GM12878 (cell line): ENCODE measurements around the gene DCAF11. TPM values are rescaled to one million over a fixed set of nuclear protein-coding genes. Genes with fewer than 3 reads are reported as not detected.

Experiments used
- ATAC-seq: fragments of 200-7000 bp; cut with Tn5 transposase; 3 replicates; pipeline ENCODE4 v1.9.1; 2020; ENCODE audit warnings: mild to moderate bottlenecking, moderate library complexity
- BruUV-seq: library from RNA; stranded (reverse); fragments of 400-500 nt; replicated peaks from 2 replicates; lab custom pipeline; 2021; lab: Mats Ljungman, UMichigan
- CTCF ChIA-PET: fragments of 300-600 bp; sonication (Branson Sonifier 250); formaldehyde crosslinking; extraction: SDS; loops from one replicate; lab custom pipeline; 2021; ENCODE audit warnings: inconsistent platforms; lab: Yijun Ruan, JAX
- POLR2A ChIA-PET: fragments of 350-600 bp; formaldehyde crosslinking; extraction: SDS; loops from one replicate; lab custom pipeline; 2021; ENCODE audit warnings: inconsistent platforms; lab: Charles Lee
- RAD21 ChIA-PET: fragments of 300-600 bp; sonication (Branson Sonifier 250); formaldehyde crosslinking; loops from one replicate; lab custom pipeline; 2023; ENCODE audit warnings: antibody characterized with exemption; ENCODE audit not compliant: unreplicated experiment; lab: Charles Lee
- SMC1A ChIA-PET: fragments of 300-600 bp; sonication (Branson Sonifier 250); formaldehyde crosslinking; loops from one replicate; lab custom pipeline; 2023; ENCODE audit not compliant: unreplicated experiment, uncharacterized antibody; lab: Charles Lee
- DNase-seq: peaks from one replicate; pipeline ENCODE4 v3.0.0-alpha.2; 2011; ENCODE audit warnings: low read depth, low spot score
- FAIRE-seq: peaks from 3 replicates; lab custom pipeline; 2011; peaks lifted over from hg19 to GRCh38; lab: Jason Lieb, UNC
- H2AFZ ChIP-seq: 2 replicates; pipeline ENCODE4 v1.6.0; 2011; ENCODE audit warnings: low read depth, low read length, control low read depth; ENCODE audit not compliant: control insufficient read depth
- H3K27ac ChIP-seq: 2 replicates; pipeline ENCODE4 v1.5.1; 2011; ENCODE audit warnings: control low read depth; ENCODE audit not compliant: control insufficient read depth, insufficient read depth
- H3K27me3 ChIP-seq, 2 experiments: replicated peaks in 1 of 2; 2 replicates each; pipeline versions ENCODE4 v1.6.0 to v1.6.1; 2011; ENCODE audit warnings: low read length in 1 of 2; ENCODE audit not compliant: control insufficient read depth in 2 of 2, insufficient read depth in 2 of 2
- H3K36me3 ChIP-seq, 2 experiments: 2 replicates each; pipeline ENCODE4 v1.5.1; 2011; ENCODE audit warnings: low read length in 1 of 2; ENCODE audit not compliant: control insufficient read depth in 2 of 2, insufficient read depth in 2 of 2
- H3K4me1 ChIP-seq: 2 replicates; pipeline ENCODE4 v1.6.1; 2011; ENCODE audit warnings: mild to moderate bottlenecking, low read length, moderate library complexity, mixed read lengths; ENCODE audit not compliant: control insufficient read depth, insufficient read depth
- H3K4me2 ChIP-seq: 2 replicates; pipeline ENCODE4 v1.6.0; 2011; ENCODE audit warnings: control low read depth; ENCODE audit not compliant: control insufficient read depth, insufficient read depth
- H3K4me3 ChIP-seq: fragments of 200-600 bp; sonication (generic); 2 replicates; pipeline ENCODE4 v1.5.1; 2016
- H3K79me2 ChIP-seq: 2 replicates; pipeline ENCODE4 v1.6.0; 2011; ENCODE audit warnings: low read length; ENCODE audit not compliant: control insufficient read depth, insufficient read depth
- H3K9ac ChIP-seq: 2 replicates; pipeline ENCODE4 v1.8.0; 2011; ENCODE audit warnings: low read length, control low read depth, mixed read lengths; ENCODE audit not compliant: control insufficient read depth, insufficient read depth
- H3K9me3 ChIP-seq: replicated peaks from 3 replicates; pipeline ENCODE4 v1.5.1; 2011; ENCODE audit warnings: mild to moderate bottlenecking, low read length; ENCODE audit not compliant: control insufficient read depth, insufficient read depth
- H4K20me1 ChIP-seq: 2 replicates; pipeline ENCODE4 v1.6.0; 2011; ENCODE audit not compliant: control insufficient read depth, insufficient read depth
- FOS ChIP-seq: IDR thresholded peaks from 3 replicates; pipeline ENCODE4 v1.6.1; 2011; ENCODE audit warnings: borderline replicate concordance; ENCODE audit not compliant: insufficient read length; ENCODE audit errors: extremely low read depth
- RELA ChIP-seq: fragments of 450-650 bp; IDR thresholded peaks from 2 replicates; pipeline ENCODE4 v1.8.0; 2014; ENCODE audit warnings: borderline replicate concordance; ENCODE audit not compliant: partially characterized antibody
- SIX5 ChIP-seq: IDR thresholded peaks from 2 replicates; pipeline ENCODE4 v1.6.1; 2011; ENCODE audit warnings: mild to moderate bottlenecking, low read depth, low read length, moderate library complexity; ENCODE audit not compliant: severe bottlenecking
- TCF7 ChIP-seq: IDR thresholded peaks from 2 replicates; pipeline ENCODE4 v1.6.1; 2014; ENCODE audit warnings: antibody characterized with exemption, borderline replicate concordance
- WGBS: methylation state at CpG from one replicate; pipeline ENCODE4 v1.1.6; 2016; ENCODE audit warnings: low lambda C conversion rate; ENCODE audit not compliant: insufficient replicate concordance, insufficient coverage; ENCODE audit errors: missing lambda C conversion rate; 5-methylcytosine and 5-hydroxymethylcytosine counted together
- in situ Hi-C: fragments of 300-500 bp; cut with MboI; formaldehyde crosslinking; loops from 9 replicates; pipeline ENCODE4 v1.14.3; 2018; ENCODE audit warnings: mixed read lengths
- intact Hi-C: fragments of 100-400 bp; cut with micrococcal nuclease; formaldehyde crosslinking; loops from one replicate; pipeline ENCODE4 v1.14.2; 2022; ENCODE audit not compliant: unreplicated experiment
- polyA plus RNA-seq, 11 experiments: library from polyadenylated mRNA; depleted of rRNA in 4 of 11; unstranded in 6 of 11; stranded (reverse) in 5 of 11; fragments of >200 nt; fragmentation: Nextera tagmentation in 4 of 11; fragmentation: Illumina TruSeq in 1 of 11; extraction: Ambion mirVana in 4 of 11; extraction: Trizol in 1 of 11; gene quantifications; 1 replicate in 1 of 11; 2 replicates in 10 of 11; pipeline versions ENCODE4 v1.2.1 to v1.2.3, GENCODE V29; 2011 to 2016; ENCODE audit warnings: inconsistent platforms in 2 of 11, missing spikeins in 2 of 11, low read depth in 1 of 11
- total RNA-seq, 4 experiments: library from RNA; depleted of rRNA in 3 of 4; stranded (reverse); fragments of >200 nt in 3 of 4; fragmentation: Illumina TruSeq in 1 of 4; extraction: Trizol in 1 of 4; gene quantifications; 2 replicates each; pipeline versions ENCODE4 v1.2.1 to v1.2.3, GENCODE V29; 2013 to 2021
- TF ChIP-seq, protein P1 (sequence below): IDR thresholded peaks from 2 replicates; pipeline ENCODE4 v1.6.1; 2011; ENCODE audit warnings: low read depth, mild to moderate bottlenecking, low read length, moderate library complexity, borderline replicate concordance; ENCODE audit errors: extremely low read depth

The DCAF11 gene
- total and polyA plus RNA-seq, 10 of the 15 experiments (the other 5 are each of a cell fraction or from before 2014, with no cell fraction given): 13.4 to 91.2 (median 68.7) TPM

DNA sequence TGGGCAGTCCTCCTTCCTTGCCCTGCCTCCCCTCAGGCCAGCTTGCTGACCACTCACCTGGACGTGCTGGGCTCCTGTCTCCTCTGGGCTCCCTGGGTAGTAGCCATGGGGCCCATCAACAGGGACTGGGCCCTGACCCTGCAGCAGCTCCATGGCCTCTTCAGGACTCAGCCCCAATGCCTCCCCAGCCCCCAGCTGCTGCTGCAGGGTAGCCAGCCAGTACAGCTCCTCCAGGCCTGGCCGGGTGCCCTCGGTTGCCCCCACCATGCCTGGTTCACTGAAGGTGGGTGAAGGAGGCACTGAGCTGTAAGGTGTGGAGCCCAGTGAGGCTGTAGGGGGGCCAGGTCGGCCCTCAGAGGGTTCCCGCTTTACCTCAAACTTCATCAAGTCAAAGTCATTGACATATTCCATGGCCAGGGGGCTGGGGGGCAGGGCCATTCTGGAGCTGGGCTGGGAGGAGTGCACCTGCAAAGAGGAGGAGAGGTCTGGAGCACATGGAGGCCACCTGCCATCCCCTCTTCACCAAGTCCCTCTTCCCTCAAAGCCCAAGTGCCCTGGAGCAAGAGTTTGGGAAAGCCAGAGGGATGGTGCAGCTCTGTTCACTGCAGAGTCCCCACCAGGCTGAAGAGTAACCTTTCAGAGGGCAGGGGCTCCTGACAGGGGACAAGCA, 32.0 kb upstream of the DCAF11 start:
- no peaks in the 10 kb centered on the region for H3K27me3 ChIP-seq
- SMC1A ChIA-PET: interaction anchor here (0.9 to 5.2 kb wide), 4 partner anchors 9 to 79 kb away, joined by 3 to 51 read pairs (median 6); partner anchors contain the start of gene PCK2
- no peaks in the 10 kb centered on the region for H3K79me2 ChIP-seq
- H2AFZ ChIP-seq: no peak overlapping the region
- ATAC-seq: no peak
- TF ChIP-seq TCF7 (no peak), RELA (no peak), SIX5 (no peak), FOS (no peak)
- TF ChIP-seq, protein P1, sequence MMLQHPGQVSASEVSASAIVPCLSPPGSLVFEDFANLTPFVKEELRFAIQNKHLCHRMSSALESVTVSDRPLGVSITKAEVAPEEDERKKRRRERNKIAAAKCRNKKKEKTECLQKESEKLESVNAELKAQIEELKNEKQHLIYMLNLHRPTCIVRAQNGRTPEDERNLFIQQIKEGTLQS: no peak
- H3K4me3 ChIP-seq: no peak overlapping the region
- H4K20me1 ChIP-seq: no peaks in the 10 kb centered on the region
- intact Hi-C loops (no loop called here), in situ Hi-C loops (no loop called here)
- POLR2A ChIA-PET: interaction anchor here (1.3 to 4.2 kb wide), 5 partner anchors 12 to 64 kb away, joined by 3 to 33 read pairs (median 6); partner anchors contain the start of genes CARMIL3, PCK2, PSME1 and PSME2
- H3K9ac ChIP-seq: no peak overlapping the region
- H3K4me1 ChIP-seq: peaks cover 13% of the 10 kb centered on the region
- no peaks in the 10 kb centered on the region for H3K9me3 ChIP-seq
- RAD21 ChIA-PET: interaction anchor here (1.3 to 4.6 kb wide), 6 partner anchors 10 to 78 kb away, joined by 3 to 39 read pairs (median 14); partner anchors contain the start of genes DCAF11, IRF9, NRL and PCK2
- no peak overlapping the region for H3K4me2 ChIP-seq
- no peaks in the 10 kb centered on the region for H3K36me3 ChIP-seq
- DNase-seq: no peak
- no peak for FAIRE-seq
- no peak overlapping the region for H3K27ac ChIP-seq
- CTCF ChIA-PET: interaction anchor here (0.6 to 4.9 kb wide), 9 partner anchors 8 to 469 kb away, joined by 3 to 71 read pairs (median 3); partner anchors contain the start of genes CIDEB, PCK2 and PSME2
- 52% methylated on average over 5 of the region's 5 CpGs for WGBS
- no TSS peak for BruUV-seq
